ENCODE data around the gene DHX8.

The DHX8 gene

DNA sequence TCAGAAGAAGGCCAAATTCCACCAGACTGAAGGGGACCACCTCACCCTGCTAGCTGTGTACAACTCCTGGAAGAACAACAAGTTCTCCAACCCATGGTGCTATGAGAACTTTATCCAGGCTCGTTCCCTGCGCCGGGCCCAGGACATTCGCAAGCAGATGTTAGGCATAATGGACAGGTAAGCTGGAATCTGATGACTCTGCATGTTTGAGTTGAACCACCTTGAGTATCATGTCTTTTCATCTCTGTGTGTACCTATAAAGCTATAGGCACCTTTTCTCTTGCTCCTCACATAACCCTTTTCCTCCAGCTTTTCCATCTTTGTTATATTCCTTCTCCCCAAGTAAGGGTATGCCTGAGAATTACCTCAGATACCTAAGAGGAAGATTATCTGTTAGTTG, 37.6 kb downstream of the DHX8 start:
- Histone ChIP-seq H2AFZ (ENCODE audit: low read depth, low read length) (no peak overlapping the region), H3K27me3 (ENCODE audit: insufficient read depth, low read length, poor library complexity) (no peaks in the 10 kb centered on the region), H3K4me2 (ENCODE audit: insufficient read depth, low read length) (no peak overlapping the region), H4K20me1 (ENCODE audit: insufficient read depth, low read length) (peaks cover 3% of the 10 kb centered on the region), H3K79me2 (ENCODE audit: insufficient read depth, low read length) (no peaks in the 10 kb centered on the region), H3K4me3 (ENCODE audit: low read depth in 1 of 2, low read length in 2 of 2) (no peak overlapping the region), H3K9me3 (ENCODE audit: insufficient read depth, low read length, severe bottlenecking) (no peaks in the 10 kb centered on the region), H3K27ac (ENCODE audit: low read length) (no peak overlapping the region), H3K36me3 (ENCODE audit: insufficient read depth, low read length) (peaks cover 95% of the 10 kb centered on the region), H3K4me1 (ENCODE audit: insufficient read depth, low read length) (no peaks in the 10 kb centered on the region), H3K9ac (ENCODE audit: low read depth, low read length) (no peak overlapping the region)
- no peak for TF ChIP-seq EZH2 (IDR thresholded peaks at IDR 0.05; ENCODE audit: borderline replicate concordance, low read depth, low read length, severe bottlenecking)
- TF ChIP-seq, protein P1, sequence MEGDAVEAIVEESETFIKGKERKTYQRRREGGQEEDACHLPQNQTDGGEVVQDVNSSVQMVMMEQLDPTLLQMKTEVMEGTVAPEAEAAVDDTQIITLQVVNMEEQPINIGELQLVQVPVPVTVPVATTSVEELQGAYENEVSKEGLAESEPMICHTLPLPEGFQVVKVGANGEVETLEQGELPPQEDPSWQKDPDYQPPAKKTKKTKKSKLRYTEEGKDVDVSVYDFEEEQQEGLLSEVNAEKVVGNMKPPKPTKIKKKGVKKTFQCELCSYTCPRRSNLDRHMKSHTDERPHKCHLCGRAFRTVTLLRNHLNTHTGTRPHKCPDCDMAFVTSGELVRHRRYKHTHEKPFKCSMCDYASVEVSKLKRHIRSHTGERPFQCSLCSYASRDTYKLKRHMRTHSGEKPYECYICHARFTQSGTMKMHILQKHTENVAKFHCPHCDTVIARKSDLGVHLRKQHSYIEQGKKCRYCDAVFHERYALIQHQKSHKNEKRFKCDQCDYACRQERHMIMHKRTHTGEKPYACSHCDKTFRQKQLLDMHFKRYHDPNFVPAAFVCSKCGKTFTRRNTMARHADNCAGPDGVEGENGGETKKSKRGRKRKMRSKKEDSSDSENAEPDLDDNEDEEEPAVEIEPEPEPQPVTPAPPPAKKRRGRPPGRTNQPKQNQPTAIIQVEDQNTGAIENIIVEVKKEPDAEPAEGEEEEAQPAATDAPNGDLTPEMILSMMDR (IDR thresholded peaks at IDR 0.05; ENCODE audit: borderline replicate concordance, extremely low read depth, low read length, poor library complexity, severe bottlenecking), result no peak
- no peak for ATAC-seq (ENCODE audit: insufficient read depth, low read depth)
- no peak for DNase-seq

DNA sequence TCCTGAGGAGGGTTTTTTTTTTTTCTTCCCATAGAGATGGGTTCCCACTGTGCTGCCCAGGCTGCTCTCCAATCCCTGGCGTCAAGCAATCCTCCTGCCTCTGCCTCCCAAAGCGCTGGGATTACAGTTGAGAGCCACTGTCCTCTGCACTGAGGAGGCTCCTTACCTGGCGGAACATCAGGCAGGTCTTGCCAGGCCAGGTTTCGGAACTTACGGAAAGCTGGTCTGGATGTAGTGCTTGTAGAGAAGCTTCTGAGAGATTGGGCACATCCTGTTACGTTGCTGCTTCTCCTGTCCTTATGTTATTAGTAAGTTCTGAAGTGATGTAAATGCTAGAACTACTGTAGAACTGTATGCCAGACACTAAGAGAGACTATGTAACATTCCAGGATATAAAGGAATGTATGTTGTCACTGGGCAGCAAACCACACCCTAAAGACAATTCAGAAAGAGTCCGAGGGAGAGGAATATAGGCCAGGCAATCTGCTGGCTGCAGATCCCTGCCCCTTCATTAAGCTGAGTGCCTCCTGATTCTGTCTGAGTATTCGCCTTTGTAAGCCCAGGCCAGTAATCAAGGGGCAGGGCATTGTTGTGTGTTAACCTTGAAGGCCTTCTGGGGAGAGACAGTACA, 41.3 kb downstream of the DHX8 start:
- TF ChIP-seq, protein P1 (IDR thresholded peaks at IDR 0.05; ENCODE audit: borderline replicate concordance, extremely low read depth, low read length, poor library complexity, severe bottlenecking), result no peak
- TF ChIP-seq EZH2 (IDR thresholded peaks at IDR 0.05; ENCODE audit: borderline replicate concordance, low read depth, low read length, severe bottlenecking), result no peak
- Histone ChIP-seq H3K4me1 (ENCODE audit: insufficient read depth, low read length) (no peaks in the 10 kb centered on the region), H3K27ac (ENCODE audit: low read length) (no peak overlapping the region), H2AFZ (ENCODE audit: low read depth, low read length) (no peak overlapping the region), H3K9ac (ENCODE audit: low read depth, low read length) (no peak overlapping the region), H3K4me3 (ENCODE audit: low read depth in 1 of 2, low read length in 2 of 2) (no peak overlapping the region), H3K79me2 (ENCODE audit: insufficient read depth, low read length) (no peaks in the 10 kb centered on the region), H3K36me3 (ENCODE audit: insufficient read depth, low read length) (peaks cover 84% of the 10 kb centered on the region), H3K9me3 (ENCODE audit: insufficient read depth, low read length, severe bottlenecking) (no peaks in the 10 kb centered on the region), H4K20me1 (ENCODE audit: insufficient read depth, low read length) (peaks cover 10% of the 10 kb centered on the region), H3K27me3 (ENCODE audit: insufficient read depth, low read length, poor library complexity) (no peaks in the 10 kb centered on the region), H3K4me2 (ENCODE audit: insufficient read depth, low read length) (no peak overlapping the region)
- DNase-seq (no peak), ATAC-seq (ENCODE audit: insufficient read depth, low read depth) (no peak)

DNA sequence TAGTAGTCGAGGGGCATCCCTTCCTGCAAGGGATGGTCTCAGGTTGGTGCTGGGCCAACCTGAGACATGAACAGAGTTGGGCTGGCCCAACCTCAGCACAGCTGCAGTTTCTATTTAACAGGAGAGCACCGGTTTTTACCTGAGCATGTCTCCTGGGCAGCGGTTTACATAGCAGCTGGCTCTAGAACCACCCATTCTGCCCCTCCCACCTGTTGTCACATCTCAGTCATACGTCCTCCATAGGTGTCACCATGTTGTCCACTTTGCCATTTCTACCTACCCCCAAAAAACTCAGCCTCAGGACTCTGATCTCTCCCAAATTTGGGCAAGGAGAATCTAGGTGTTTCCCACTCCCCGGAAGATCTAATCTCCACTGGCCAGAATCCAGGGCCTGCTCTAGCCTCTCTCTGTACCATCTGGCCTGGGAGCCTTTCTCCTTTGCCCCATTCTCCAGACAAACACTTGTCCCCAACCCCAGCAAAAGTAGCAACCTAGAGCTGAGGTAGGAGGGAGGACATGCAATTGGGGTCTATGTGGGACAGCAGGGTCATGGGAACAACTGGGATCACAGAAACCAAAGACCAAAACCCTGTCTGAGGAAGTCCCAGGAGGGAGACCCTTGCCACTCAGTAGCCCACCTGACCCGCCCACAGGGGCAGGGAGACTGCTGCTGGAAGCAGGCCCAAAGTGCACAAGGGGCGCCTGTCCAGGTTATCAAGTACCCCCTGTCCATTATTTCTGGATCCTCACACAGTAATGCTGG, 43.3 kb downstream of the DHX8 start:
- H3K4me1 ChIP-seq (ENCODE audit: insufficient read depth, low read length), result no peaks in the 10 kb centered on the region
- H3K4me2 ChIP-seq (ENCODE audit: insufficient read depth, low read length), result no peak overlapping the region
- no peak overlapping the region for H3K4me3 ChIP-seq (ENCODE audit: low read depth in 1 of 2, low read length in 2 of 2)
- ATAC-seq (ENCODE audit: insufficient read depth, low read depth) (no peak), DNase-seq (no peak)
- no peak overlapping the region for H2AFZ ChIP-seq (ENCODE audit: low read depth, low read length)
- no peaks in the 10 kb centered on the region for H3K27me3 ChIP-seq (ENCODE audit: insufficient read depth, low read length, poor library complexity)
- H3K27ac ChIP-seq (ENCODE audit: low read length), result no peak overlapping the region
- peaks cover 66% of the 10 kb centered on the region for H3K36me3 ChIP-seq (ENCODE audit: insufficient read depth, low read length)
- H4K20me1 ChIP-seq (ENCODE audit: insufficient read depth, low read length), result peaks cover 13% of the 10 kb centered on the region
- no peak overlapping the region for H3K9ac ChIP-seq (ENCODE audit: low read depth, low read length)
- H3K9me3 ChIP-seq (ENCODE audit: insufficient read depth, low read length, severe bottlenecking), result no peaks in the 10 kb centered on the region
- no peaks in the 10 kb centered on the region for H3K79me2 ChIP-seq (ENCODE audit: insufficient read depth, low read length)
- TF ChIP-seq EZH2 (IDR thresholded peaks at IDR 0.05; ENCODE audit: borderline replicate concordance, low read depth, low read length, severe bottlenecking), result no peak
- TF ChIP-seq, protein P1 (IDR thresholded peaks at IDR 0.05; ENCODE audit: borderline replicate concordance, extremely low read depth, low read length, poor library complexity, severe bottlenecking), result no peak

Measured in DND-41 (cell line).